Measurements from ENCODE around the gene LRRC28.

DNA sequence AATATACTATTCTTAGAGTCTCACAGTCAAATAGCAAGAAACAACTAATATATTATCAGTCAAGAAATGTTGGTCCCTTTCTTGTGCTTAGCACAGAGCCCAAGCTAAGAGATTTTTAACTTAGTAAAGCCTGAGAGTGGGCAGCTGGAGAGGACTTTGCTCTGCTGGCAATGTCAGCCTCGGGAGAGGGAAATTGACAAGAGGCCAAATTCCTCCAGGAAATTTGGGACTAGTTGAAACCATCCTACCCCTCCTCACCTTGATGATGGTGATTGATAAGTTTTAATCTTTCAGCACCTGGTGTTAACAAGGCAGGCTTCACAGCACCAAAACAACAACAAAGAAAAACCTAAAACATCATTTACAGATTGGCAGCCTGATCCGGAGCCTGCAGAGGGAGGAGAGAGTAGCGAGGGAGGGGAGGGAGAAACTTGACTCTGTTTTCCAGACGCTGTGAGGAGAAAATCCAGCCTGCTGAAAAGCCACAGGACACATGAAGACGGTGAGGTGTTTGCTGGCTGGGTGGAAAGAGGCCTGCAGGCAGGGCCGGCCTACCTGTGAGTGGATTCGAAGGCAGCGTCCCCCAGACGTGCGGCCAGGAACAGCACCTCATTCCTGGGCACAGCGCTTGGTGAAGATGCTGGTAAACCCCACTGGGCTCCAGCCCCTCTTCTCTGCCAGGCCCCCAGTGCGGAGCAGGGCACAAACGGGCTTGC lies 150.9 kb downstream of the LRRC28 start:
- TF ChIP-seq, protein P1, sequence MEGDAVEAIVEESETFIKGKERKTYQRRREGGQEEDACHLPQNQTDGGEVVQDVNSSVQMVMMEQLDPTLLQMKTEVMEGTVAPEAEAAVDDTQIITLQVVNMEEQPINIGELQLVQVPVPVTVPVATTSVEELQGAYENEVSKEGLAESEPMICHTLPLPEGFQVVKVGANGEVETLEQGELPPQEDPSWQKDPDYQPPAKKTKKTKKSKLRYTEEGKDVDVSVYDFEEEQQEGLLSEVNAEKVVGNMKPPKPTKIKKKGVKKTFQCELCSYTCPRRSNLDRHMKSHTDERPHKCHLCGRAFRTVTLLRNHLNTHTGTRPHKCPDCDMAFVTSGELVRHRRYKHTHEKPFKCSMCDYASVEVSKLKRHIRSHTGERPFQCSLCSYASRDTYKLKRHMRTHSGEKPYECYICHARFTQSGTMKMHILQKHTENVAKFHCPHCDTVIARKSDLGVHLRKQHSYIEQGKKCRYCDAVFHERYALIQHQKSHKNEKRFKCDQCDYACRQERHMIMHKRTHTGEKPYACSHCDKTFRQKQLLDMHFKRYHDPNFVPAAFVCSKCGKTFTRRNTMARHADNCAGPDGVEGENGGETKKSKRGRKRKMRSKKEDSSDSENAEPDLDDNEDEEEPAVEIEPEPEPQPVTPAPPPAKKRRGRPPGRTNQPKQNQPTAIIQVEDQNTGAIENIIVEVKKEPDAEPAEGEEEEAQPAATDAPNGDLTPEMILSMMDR (tag by site-specific recombination; IDR thresholded peaks at IDR 0.05), result no peak
- TF ChIP-seq ZNF292 (tag by site-specific recombination; IDR thresholded peaks at IDR 0.05; ENCODE audit: borderline replicate concordance, low read depth), result no peak
- no peak for TF ChIP-seq ZNF76 (tag by site-specific recombination; IDR thresholded peaks at IDR 0.05; ENCODE audit: borderline replicate concordance, low read depth)
- TF ChIP-seq ZNF24 (tag by site-specific recombination; IDR thresholded peaks at IDR 0.05), result no peak
- TF ChIP-seq ZNF768 (tag by site-specific recombination; IDR thresholded peaks at IDR 0.05), result no peak
- TF ChIP-seq SP2 (tag by site-specific recombination; IDR thresholded peaks at IDR 0.05), result no peak
- no peak for TF ChIP-seq ZNF677 (tag by site-specific recombination; IDR thresholded peaks at IDR 0.05)
- no peak for TF ChIP-seq ZNF626 (tag by site-specific recombination; IDR thresholded peaks at IDR 0.05)
- TF ChIP-seq SP3 (tag by site-specific recombination; IDR thresholded peaks at IDR 0.05), result no peak
- no peak for TF ChIP-seq GLI2 (tag by site-specific recombination; IDR thresholded peaks at IDR 0.05; ENCODE audit: borderline replicate concordance, low read depth)
- no peak for TF ChIP-seq ZNF785 (tag by site-specific recombination; IDR thresholded peaks at IDR 0.05)
- TF ChIP-seq, protein P2, sequence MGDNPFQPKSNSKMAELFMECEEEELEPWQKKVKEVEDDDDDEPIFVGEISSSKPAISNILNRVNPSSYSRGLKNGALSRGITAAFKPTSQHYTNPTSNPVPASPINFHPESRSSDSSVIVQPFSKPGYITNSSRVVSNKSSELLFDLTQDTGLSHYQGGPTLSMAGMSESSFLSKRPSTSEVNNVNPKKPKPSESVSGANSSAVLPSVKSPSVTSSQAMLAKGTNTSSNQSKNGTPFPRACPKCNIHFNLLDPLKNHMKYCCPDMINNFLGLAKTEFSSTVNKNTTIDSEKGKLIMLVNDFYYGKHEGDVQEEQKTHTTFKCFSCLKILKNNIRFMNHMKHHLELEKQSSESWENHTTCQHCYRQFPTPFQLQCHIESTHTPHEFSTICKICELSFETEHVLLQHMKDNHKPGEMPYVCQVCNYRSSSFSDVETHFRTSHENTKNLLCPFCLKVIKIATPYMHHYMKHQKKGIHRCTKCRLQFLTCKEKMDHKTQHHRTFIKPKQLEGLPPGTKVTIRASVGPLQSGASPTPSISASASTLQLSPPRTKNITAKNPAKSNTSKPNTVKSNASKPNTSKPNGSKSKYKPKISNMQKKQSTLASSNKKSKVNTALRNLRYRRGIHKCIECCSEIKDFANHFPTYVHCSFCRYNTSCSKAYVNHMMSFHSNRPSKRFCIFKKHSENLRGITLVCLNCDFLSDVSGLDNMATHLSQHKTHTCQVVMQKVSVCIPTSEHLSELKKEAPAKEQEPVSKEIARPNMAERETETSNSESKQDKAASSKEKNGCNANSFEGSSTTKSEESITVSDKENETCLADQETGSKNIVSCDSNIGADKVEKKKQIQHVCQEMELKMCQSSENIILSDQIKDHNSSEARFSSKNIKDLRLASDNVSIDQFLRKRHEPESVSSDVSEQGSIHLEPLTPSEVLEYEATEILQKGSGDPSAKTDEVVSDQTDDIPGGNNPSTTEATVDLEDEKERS (tag by site-specific recombination; IDR thresholded peaks at IDR 0.05), result no peak
